Progenitor cell of endocrine pancreas (in vitro differentiated cells): ENCODE results near the gene NMBR. TPM values are rescaled to one million over a fixed set of nuclear protein-coding genes. Genes with fewer than 3 reads are reported as not detected.

Source experiments
- DNase-seq: peaks from one replicate; pipeline ENCODE4 v3.0.0; 2021; ENCODE audit warnings: low spot score; ENCODE audit not compliant: unreplicated experiment
- H3K27ac Mint-ChIP-seq: 2 replicates; pipeline ENCODE4 v1.8.0; 2021; ENCODE audit warnings: mild to moderate bottlenecking, moderate library complexity, mixed read lengths
- H3K27me3 Mint-ChIP-seq: 2 replicates; pipeline ENCODE4 v1.8.0; 2021; ENCODE audit warnings: mixed read lengths
- H3K36me3 Mint-ChIP-seq: 2 replicates; pipeline ENCODE4 v1.8.0; 2022; ENCODE audit warnings: mixed read lengths; ENCODE audit not compliant: insufficient read depth
- H3K4me1 Mint-ChIP-seq: 2 replicates; pipeline ENCODE4 v1.8.0; 2021; ENCODE audit warnings: low read depth, mixed read lengths
- H3K4me3 Mint-ChIP-seq: 2 replicates; pipeline ENCODE4 v1.8.0; 2021; ENCODE audit warnings: low read depth, mild to moderate bottlenecking, moderate library complexity, mixed read lengths
- H3K9me3 Mint-ChIP-seq: 2 replicates; pipeline ENCODE4 v1.8.0; 2021; ENCODE audit warnings: low read depth, mixed read lengths
- CTCF ChIP-seq: fragments of 200-600 bp; sonication (generic); IDR thresholded peaks from one replicate; pipeline ENCODE4 v1.5.0; 2021; ENCODE audit warnings: antibody characterized with exemption, mild to moderate bottlenecking; ENCODE audit not compliant: unreplicated experiment
- total RNA-seq: library from RNA; stranded (reverse); gene quantifications from 2 replicates; pipeline ENCODE4 v1.2.1, GENCODE V29; 2021

Gene NMBR
- total RNA-seq, 1 donor from 2014 or later, result 0.74 TPM

GRCh38 chr6:142138876-142139275 is 8.0 kb downstream of the NMBR start:
- no peak for DNase-seq
- TF ChIP-seq CTCF, result no peak
- Mint-ChIP-seq H3K27me3 (peaks cover 2% of the 10 kb centered on the region), H3K36me3 (no peaks in the 10 kb centered on the region), H3K27ac (no peak overlapping the region), H3K4me1 (no peaks in the 10 kb centered on the region), H3K4me3 (no peak overlapping the region), H3K9me3 (no peaks in the 10 kb centered on the region)

GRCh38 chr6:142132625-142133024 is 14.3 kb downstream of the NMBR start, which contains the start of gene GJE1:
GJE1 (plus strand) TSS chr6:142132925; CDS start chr6:142133159, 234 bp downstream.
- Mint-ChIP-seq H3K27me3 (no peaks in the 10 kb centered on the region), H3K27ac (no peak within 1 kb of the TSS), H3K4me3 (no peak within 1 kb of the TSS), H3K36me3 (no peaks in the 10 kb centered on the region), H3K9me3 (no peaks in the 10 kb centered on the region), H3K4me1 (no peaks in the 10 kb centered on the region)
- no peak for DNase-seq
- TF ChIP-seq CTCF, result no peak

GRCh38 chr6:142130814-142131213 is 16.1 kb downstream of the NMBR start:
- no peaks in the 10 kb centered on the region for H3K4me1 Mint-ChIP-seq
- no peaks in the 10 kb centered on the region for H3K27me3 Mint-ChIP-seq
- TF ChIP-seq CTCF, result no peak
- no peaks in the 10 kb centered on the region for H3K9me3 Mint-ChIP-seq
- no peaks in the 10 kb centered on the region for H3K36me3 Mint-ChIP-seq
- DNase-seq, result no peak
- H3K4me3 Mint-ChIP-seq, result no peak overlapping the region
- no peak overlapping the region for H3K27ac Mint-ChIP-seq

GRCh38 chr6:142121342-142121741 is 25.6 kb downstream of the NMBR start:
- no peak for DNase-seq
- no peak for TF ChIP-seq CTCF

GRCh38 chr6:142118925-142119324 is 28.0 kb downstream of the NMBR start:
- H3K9me3 Mint-ChIP-seq, result no peaks in the 10 kb centered on the region
- H3K27me3 Mint-ChIP-seq, result peaks cover 4% of the 10 kb centered on the region
- H3K4me1 Mint-ChIP-seq, result no peaks in the 10 kb centered on the region
- DNase-seq, result no peak
- H3K27ac Mint-ChIP-seq, result no peak overlapping the region
- H3K36me3 Mint-ChIP-seq, result no peaks in the 10 kb centered on the region
- no peak for TF ChIP-seq CTCF
- no peak overlapping the region for H3K4me3 Mint-ChIP-seq

More at GRCh38 chr6:142121342-142121741, 25.6 kb downstream of the NMBR start:
- H3K4me1 Mint-ChIP-seq, result no peaks in the 10 kb centered on the region
- H3K27me3 Mint-ChIP-seq, result peaks cover 4% of the 10 kb centered on the region
- no peaks in the 10 kb centered on the region for H3K9me3 Mint-ChIP-seq
- H3K36me3 Mint-ChIP-seq, result no peaks in the 10 kb centered on the region
- H3K4me3 Mint-ChIP-seq, result no peak overlapping the region
- no peak overlapping the region for H3K27ac Mint-ChIP-seq
